ENCODE data around the gene TBC1D12. TPM values are rescaled to one million over a fixed set of nuclear protein-coding genes. Genes with fewer than 3 reads are reported as not detected.
"Not testable (repeated sequence)": the region's sequence is repeated elsewhere in the genome, so short reads cannot be mapped to it uniquely, and the experiment has no call there.

Gene TBC1D12
- total RNA-seq, result under 1 TPM; 0.55 to 0.93 TPM

- ChIA-PET POLR2A (no interaction called here), CTCF (interaction anchor here (0.8 kb wide), 1 partner anchor 41 kb away, joined by 3 read pairs; no protein-coding TSS in a partner anchor)
These were observed at the start of gene TBC1D12 for GRCh38 chr10:94402204-94402842. Gene TBC1D12 (plus strand): TSS chr10:94402541. CDS start chr10:94402614, 73 bp downstream.

GRCh38 chr10:94353336-94353735 lies 49.0 kb upstream of the TBC1D12 start:
- ChIA-PET CTCF (no interaction called here), POLR2A (no interaction called here)

GRCh38 chr10:94355841-94356240 lies 46.5 kb upstream of the TBC1D12 start:
- ChIA-PET CTCF (interaction anchor here (1.2 kb wide), 1 partner anchor 88 kb away, joined by 3 read pairs; no protein-coding TSS in a partner anchor), POLR2A (no interaction called here)

GRCh38 chr10:94357193-94357592 lies 45.1 kb upstream of the TBC1D12 start:
- CTCF ChIA-PET, result no interaction called here
- POLR2A ChIA-PET, result no interaction called here

GRCh38 chr10:94358480-94358879 lies 43.9 kb upstream of the TBC1D12 start:
- POLR2A ChIA-PET, result no interaction called here
- CTCF ChIA-PET, result no interaction called here

- ChIA-PET POLR2A (interaction anchor here (0.7 kb wide), 1 partner anchor 319 kb away, joined by 3 read pairs; no protein-coding TSS in a partner anchor), CTCF (interaction anchor here (0.7 kb wide), 2 partner anchors 41 to 44 kb away, joined by 3 read pairs; partner anchors contain the start of gene TBC1D12)
These were observed 41.1 kb upstream of the TBC1D12 start for GRCh38 chr10:94361171-94361794.

GRCh38 chr10:94362360-94363250 lies 39.7 kb upstream of the TBC1D12 start, which contains the start of gene NOC3L:
Gene NOC3L (minus strand): TSS chr10:94362939. CDS start chr10:94362838, 101 bp downstream.
- ChIA-PET POLR2A (no interaction called here), CTCF (interaction anchor here (1.2 kb wide), 1 partner anchor 82 kb away, joined by 5 read pairs; no protein-coding TSS in a partner anchor)

GRCh38 chr10:94363251-94363565 lies 39.1 kb upstream of the TBC1D12 start:
- CTCF ChIA-PET, result interaction anchor here (1.2 kb wide), 1 partner anchor 81 kb away, joined by 5 read pairs; no protein-coding TSS in a partner anchor
- POLR2A ChIA-PET, result no interaction called here

- CTCF ChIA-PET, result no interaction called here
These were observed 37.9 kb upstream of the TBC1D12 start for GRCh38 chr10:94364482-94364881.

GRCh38 chr10:94366382-94366781 lies 36.0 kb upstream of the TBC1D12 start:
- ChIA-PET CTCF (no interaction called here), POLR2A (no interaction called here)

More at GRCh38 chr10:94364482-94364881, 37.9 kb upstream of the TBC1D12 start:
- POLR2A ChIA-PET, result no interaction called here

GRCh38 chr10:94370501-94370900 lies 31.8 kb upstream of the TBC1D12 start:
- CTCF ChIA-PET, result interaction anchor here (0.7 kb wide), 1 partner anchor 74 kb away, joined by 3 read pairs; no protein-coding TSS in a partner anchor
- POLR2A ChIA-PET, result no interaction called here

- ChIA-PET POLR2A (no interaction called here), CTCF (no interaction called here)
These were observed 27.0 kb upstream of the TBC1D12 start for GRCh38 chr10:94375374-94375773.

GRCh38 chr10:94376865-94377264 lies 25.5 kb upstream of the TBC1D12 start:
- CTCF ChIA-PET, result no interaction called here
- POLR2A ChIA-PET, result no interaction called here

GRCh38 chr10:94383530-94383929 lies 18.8 kb upstream of the TBC1D12 start:
- POLR2A ChIA-PET, result interaction anchor here (0.5 kb wide), 1 partner anchor 16 kb away, joined by 3 read pairs; no protein-coding TSS in a partner anchor

GRCh38 chr10:94385733-94386132 lies 16.6 kb upstream of the TBC1D12 start:
- POLR2A ChIA-PET, CTCF ChIA-PET: not testable (repeated sequence)

More at GRCh38 chr10:94383530-94383929, 18.8 kb upstream of the TBC1D12 start:
- CTCF ChIA-PET, result interaction anchor here (0.7 kb wide), 1 partner anchor 641 kb away, joined by 3 read pairs; no protein-coding TSS in a partner anchor

- POLR2A ChIA-PET, result not testable (repeated sequence)
- CTCF ChIA-PET, result interaction anchor here (0.7 kb wide), 1 partner anchor 24 kb away, joined by 3 read pairs; no protein-coding TSS in a partner anchor
These were observed 10.2 kb upstream of the TBC1D12 start for GRCh38 chr10:94392117-94392516.

- ChIA-PET CTCF (no interaction called here), POLR2A (no interaction called here)
These were observed 4.6 kb upstream of the TBC1D12 start for GRCh38 chr10:94397549-94398370.

GRCh38 chr10:94398762-94399161 lies 3.6 kb upstream of the TBC1D12 start:
- CTCF ChIA-PET, result interaction anchor here (0.7 kb wide), 1 partner anchor 127 kb away, joined by 3 read pairs; no protein-coding TSS in a partner anchor
- POLR2A ChIA-PET, result no interaction called here

GRCh38 chr10:94402843-94403379 lies 570 bp downstream of the TBC1D12 start:
- ChIA-PET CTCF (no interaction called here), POLR2A (no interaction called here)

All from activated CD8-positive, alpha-beta memory T cell treated with anti-CD3 and anti-CD28 coated beads for 36 hours (primary cell).